ELR (cell line): Measurements from ENCODE around the gene IPO11.
"Not testable (repeated sequence)": the region's sequence is repeated elsewhere in the genome, so short reads cannot be mapped to it uniquely, and the experiment has no call there.

ENCODE experiments used
- DNase-seq: peaks from one replicate; pipeline ENCODE4 v3.0.0-alpha.2; 2015; ENCODE audit warnings: low read depth

IPO11 gene

GRCh38 chr5:62600560-62601252 is 188.1 kb downstream of the IPO11 start:
- no peak for DNase-seq

DNA sequence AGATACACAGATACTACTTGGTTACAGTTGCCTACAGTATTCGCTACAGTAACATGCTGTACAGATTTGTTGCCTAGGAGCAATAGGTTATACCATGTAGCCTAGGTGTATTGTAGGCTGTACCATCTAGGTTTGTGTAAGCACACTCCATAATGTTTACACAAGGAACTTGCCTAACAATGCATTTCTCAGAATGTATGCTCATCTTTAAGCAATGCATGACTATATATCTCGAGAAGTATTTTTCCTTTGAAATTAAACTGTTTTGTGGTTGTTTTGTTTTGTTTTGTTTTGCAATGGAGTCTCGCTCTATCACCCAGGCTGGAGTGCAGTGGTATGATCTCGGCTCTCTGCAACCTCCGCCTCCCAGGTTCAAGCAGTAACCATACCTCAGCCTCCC is 191.4 kb downstream of the IPO11 start:
- DNase-seq = no peak

DNA sequence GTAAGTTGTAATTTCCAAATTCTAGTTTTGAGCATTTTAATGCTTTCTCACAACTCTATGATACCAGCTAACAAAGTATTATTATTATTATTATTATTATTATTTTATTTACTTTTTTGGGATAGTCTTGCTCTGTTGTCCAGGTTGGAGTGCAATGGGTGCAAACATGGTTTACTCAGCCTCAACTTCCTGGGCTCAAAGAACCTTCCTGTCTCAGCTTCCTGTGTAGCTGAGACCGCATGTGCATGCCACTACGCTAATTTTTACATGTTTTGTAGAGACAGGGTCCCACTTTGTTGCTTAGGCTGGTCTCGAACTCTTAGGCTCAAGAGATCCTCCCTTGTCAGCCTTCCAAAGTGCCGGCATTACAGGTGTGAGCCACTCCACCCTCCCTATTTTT is 193.1 kb downstream of the IPO11 start:
- no peak for DNase-seq

GRCh38 chr5:62606878-62607277 is 194.3 kb downstream of the IPO11 start:
- no peak for DNase-seq

DNA sequence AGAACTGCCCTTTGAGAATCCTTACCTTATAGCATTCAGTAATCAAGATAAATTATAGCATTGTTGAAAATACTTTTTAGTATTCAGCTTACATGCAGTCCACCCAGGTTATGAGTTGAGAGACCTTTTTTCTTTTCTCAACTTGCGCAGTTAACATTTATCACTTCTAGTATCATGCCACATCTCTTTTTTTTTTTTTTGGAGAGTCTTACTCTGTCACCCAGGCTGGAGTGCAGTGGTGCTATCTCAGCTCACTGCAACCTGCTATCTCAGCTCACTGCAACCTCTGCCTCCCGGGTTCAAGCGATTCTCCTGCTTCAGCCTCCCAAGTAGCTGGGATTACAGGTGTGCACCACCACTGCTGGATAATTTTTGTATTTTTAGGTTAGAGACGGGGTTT is 195.1 kb downstream of the IPO11 start:
- DNase-seq = no peak

DNA sequence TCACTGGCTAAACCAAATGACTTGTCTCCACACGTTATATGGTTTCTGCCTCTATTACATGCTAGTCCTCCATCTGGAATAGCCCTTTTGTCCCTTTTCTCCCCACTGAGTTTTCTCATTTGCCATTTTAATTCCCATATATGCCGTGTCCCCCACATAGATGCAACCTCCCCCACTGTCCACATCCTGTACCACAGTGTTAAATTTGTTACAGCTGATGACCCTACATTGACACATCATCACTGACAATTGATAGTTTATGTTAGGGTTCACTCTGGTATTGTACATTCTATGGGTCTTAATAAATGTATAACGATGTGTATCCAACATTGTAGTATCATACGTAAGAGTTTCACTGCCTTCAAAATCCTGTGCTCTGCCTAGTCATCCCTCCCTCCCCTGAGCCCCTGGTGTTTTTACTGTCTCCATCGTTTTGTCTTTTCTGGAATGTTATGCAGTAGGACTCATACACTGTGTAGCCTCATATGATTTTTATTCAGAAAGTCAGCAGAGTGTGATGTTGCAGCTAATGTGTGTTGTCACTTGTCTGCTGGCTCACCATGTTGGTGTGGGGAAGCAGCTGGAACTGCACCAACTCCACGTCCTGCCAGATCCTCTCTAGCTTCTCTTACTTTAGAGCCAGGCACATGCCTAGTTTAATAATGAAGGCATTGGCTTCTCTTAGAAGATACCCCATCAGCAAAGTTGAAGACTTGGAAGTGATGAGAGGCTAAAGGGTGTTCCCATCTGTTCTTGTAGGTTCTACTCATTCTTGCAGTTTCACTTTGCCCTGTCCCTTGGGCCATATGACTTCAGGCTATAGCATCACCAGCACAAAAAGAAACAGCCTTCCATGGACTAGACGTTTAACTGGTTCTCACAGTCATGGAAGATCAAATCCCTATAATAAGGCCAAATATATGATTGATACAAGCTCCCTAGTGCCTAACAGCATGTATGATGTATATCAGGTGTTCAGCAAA is 196.3 kb downstream of the IPO11 start:
- DNase-seq = no peak

- DNase-seq = no peak
These were observed 201.8 kb downstream of the IPO11 start for GRCh38 chr5:62614355-62614754.

- no peak for DNase-seq
These were observed 204.2 kb downstream of the IPO11 start for GRCh38 chr5:62616615-62617277.

DNA sequence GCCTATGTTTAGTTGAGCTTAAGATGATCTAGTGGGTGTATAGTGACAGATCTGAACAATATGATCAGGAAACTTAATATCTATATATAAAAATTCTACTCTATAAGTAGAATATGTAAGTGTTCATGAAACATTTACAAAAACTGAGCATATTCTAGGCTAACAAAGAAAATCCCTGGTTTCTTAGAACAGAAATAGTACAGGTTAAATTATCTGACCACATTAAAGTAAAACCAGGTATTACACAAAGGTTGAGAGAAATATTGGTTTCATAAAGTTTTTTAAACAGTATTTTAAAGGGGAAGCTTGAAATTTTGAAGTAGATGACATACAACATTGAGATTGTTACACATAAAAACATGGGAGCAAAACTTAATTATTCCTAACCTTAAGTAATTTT is 205.4 kb downstream of the IPO11 start:
- DNase-seq = no peak

GRCh38 chr5:62620761-62621160 is 208.2 kb downstream of the IPO11 start:
- no peak for DNase-seq

- DNase-seq = no peak
These were observed 208.7 kb downstream of the IPO11 start for GRCh38 chr5:62621280-62621679.

DNA sequence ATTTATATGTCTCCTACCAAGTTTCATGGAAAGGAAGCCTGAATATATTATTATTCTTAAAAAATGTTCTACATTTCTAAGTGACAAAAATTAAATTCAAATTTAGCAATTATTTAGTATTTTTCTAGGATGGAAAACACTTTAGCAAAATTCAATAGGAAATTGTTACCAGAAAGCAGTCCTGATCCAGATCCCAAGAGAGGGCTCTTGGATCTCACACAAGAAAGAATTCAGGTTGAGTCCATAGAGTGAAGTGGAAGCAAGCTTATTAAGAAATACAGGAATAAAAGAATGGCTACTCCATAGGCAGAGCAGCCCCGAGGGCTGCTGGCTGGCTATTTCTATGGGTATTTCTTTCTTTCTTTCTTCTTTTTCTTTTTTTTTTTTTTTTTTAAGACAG is 210.7 kb downstream of the IPO11 start:
- no peak for DNase-seq

GRCh38 chr5:62624436-62624835 is 211.9 kb downstream of the IPO11 start:
- DNase-seq = not testable (repeated sequence)

DNA sequence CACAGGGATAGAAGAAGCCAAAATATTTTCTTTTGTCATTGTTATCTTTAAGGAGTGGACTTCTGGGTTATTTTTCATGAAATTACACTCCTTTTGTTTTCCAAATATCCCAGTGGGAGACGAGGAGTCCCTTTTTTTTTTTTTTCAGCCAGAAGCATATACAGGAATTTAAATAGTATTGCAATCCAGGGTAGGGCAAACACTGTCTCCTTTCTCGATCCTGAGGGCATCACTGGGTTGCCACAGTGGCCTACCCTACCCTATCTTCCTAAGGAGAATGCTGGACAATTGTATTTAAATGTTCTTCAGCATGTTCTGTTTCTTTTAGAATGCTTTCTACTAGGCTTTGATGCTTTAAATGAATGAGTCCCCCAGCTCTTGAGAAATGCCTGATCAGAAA is 214.0 kb downstream of the IPO11 start:
- no peak for DNase-seq

GRCh38 chr5:62627121-62627520 is 214.6 kb downstream of the IPO11 start:
- no peak for DNase-seq

DNA sequence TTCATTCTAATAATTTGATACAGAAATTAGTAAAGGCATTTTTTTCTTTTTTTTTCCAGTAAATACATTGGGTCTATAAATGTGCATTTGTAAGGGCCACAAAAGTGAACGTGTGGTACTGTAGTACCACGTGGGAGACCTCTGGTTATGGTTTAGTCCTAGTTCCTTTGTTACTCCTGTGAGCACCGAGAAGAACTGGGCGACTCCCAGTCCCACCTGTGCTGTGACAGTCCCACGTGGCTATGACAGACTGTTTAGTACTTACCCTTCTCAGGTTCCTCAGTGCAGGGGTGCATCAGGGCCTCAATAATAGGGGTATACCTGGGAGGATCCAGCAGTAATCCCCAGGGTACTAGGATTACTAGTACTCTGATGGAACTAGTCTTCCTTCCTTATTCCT is 215.3 kb downstream of the IPO11 start:
- no peak for DNase-seq

GRCh38 chr5:62631909-62632580 is 219.5 kb downstream of the IPO11 start:
- DNase-seq = no peak

DNA sequence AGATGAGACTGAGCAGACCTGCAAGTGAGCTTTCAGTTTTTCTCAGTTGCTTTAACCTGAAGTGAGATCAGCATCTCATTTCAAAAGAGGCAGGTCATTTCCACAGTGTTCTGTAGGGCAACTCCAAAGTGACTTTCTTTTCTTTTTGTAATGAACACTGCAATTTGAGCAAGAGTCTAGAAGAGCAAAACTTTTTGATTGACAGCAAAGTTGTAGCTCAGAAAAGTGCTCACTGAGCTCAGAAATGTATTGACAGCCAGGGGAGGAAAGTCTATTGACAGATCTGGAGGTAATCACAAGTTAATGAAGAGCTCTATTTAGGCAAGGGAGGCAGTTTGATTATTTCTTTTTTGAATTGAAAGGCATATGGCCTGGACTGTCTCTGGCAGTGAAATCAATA is 220.7 kb downstream of the IPO11 start:
- DNase-seq = no peak

GRCh38 chr5:62640446-62640845 is 227.9 kb downstream of the IPO11 start:
- no peak for DNase-seq

DNA sequence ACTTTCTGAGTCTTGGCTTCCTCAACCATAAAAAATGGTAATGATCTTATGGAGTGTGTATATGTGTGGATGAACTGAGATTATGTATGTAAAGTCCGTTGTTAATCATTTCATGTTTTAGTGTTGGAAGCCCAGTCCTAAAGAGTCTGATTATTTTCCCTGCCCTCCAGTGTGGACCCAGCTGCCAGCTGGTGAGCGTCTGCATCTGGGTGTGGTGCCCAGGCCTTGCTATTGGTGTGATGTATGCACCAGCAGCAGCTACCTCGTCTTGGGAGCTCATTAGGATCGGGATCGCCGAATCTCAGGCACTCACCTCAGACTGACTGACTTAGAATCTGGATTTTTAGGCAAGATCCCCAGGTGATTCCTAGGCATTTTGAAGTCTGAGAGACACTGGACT is 229.9 kb downstream of the IPO11 start:
- no peak for DNase-seq

DNA sequence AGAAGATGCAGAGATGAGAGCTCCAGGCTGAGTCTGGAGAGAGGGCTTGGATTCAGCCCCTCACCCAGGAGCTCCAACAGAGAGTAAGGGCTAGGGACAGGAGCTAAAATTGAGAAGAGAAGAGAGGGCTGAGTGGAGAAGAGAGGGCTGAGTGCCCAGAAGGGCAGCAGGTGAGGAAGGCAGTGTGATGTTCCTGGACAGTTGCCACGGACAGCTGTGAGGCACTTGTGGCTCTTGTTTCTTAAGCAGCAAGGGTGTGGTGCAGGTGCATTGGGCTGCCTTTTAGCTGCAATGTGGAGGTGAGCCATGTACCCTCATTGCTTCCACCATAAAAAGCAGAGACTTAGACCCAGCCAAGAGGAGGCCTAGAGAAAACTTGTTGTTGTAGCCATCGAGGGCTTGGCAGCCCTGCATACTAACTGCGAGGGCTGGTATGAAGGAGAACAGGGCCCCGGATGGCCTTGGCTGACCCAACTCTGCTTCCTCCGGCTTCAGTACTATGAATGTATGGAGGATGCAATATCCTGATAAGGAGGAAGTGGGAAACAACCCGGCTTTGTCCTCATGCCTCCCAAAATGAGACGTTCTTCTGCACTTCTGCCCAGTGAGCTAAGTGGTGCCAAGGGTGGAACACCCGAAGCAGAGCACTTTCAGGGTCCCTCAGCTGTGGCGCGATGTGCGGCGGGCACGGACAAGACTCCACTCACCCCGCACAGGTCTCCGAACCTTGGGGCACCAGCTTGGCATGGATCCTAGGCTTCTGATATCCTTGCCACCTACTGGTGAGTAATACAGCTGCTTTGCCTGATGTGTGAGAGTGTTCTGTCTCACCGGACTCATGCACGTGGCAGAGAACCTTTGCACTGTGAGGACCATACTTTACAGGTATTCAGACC is 231.2 kb downstream of the IPO11 start:
- no peak for DNase-seq
